HuH-7.5 (cell line): ENCODE data around the gene CNOT2.
"Not testable (repeated sequence)": the region's sequence is repeated elsewhere in the genome, so short reads cannot be mapped to it uniquely, and the experiment has no call there.

ENCODE experiments used
- DNase-seq: peaks from one replicate; pipeline ENCODE4 v3.0.0; 2011; ENCODE audit warnings: low spot score

CNOT2 gene

DNA sequence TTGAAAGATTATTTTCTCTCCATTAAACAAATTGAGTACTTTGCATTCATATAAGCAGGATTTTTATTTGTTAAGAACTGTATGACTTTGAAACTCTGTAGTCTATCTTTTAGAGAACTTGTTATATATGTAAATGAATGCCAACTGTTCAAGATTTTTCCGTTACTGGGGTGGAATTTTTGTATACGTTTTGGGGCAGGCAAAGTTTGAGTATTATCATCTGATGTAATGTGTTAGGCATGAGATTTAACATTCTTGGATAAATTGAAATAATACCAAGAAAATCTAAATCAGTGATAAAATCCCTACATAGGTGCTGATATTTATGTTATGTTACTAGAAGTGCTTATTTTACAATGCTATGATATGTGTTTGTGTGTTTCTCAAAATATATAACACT, 8.4 kb downstream of the CNOT2 start:
- DNase-seq, result no peak

DNA sequence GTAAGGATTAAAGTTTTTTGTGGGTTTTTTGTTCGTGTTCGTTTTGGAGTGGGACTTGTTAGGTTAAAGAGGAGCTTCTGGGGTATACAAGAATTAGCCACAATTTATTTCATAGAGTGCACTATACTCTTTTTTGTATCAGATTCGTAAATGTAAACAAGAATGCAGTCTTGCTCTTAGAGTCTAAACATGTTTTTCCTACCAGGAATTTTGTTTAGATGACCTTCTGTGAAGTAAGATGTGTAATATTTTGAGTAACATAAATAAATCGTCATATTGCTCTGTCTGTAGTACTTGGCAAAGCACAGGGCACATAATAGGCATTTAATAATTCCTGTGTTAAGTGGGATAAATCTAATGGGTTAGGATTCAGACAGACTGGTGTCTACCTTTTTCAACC, 9.6 kb downstream of the CNOT2 start:
- DNase-seq, result no peak

GRCh38 chr12:70254225-70254624, 11.0 kb downstream of the CNOT2 start:
- DNase-seq, result no peak

GRCh38 chr12:70254846-70255245, 11.6 kb downstream of the CNOT2 start:
- DNase-seq, result no peak

- DNase-seq, result no peak
Observed at GRCh38 chr12:70255311-70255710, 12.1 kb downstream of the CNOT2 start.

DNA sequence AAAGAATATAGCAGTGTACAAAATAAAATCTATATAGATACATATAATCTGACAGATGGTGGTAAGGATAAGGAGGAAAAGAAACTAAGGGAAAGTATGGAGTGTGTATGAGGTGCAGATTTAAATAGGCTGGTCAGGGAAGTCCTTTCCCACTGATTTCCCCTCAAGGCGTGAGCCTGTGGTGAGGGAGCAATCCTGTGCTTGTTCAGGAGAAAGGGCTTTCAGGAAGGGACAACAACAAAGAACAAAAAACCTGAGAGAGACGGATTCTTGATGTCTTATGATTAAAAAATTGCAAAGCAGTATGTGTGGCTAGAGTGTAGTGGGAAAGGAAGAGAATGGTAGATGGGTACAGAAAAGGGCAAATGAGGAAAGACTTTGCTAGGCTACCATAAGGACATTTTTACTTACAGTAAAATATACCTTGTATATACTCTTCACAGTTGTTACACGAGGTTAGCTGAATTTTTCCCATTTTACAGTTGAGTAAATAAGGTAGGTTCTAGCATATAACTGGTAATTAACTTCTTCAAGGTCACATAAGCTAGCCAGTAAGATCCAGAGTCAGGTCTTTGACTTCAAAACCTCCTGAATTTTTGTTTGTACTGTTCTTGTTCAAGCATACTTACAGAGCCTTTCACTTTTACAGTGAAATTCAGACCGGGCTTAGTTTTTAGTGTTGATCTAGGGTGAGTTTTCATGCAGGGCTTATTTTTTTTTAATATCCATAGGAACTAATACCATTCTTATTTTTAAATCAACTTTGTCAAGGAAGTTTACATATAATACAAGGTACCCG, 15.6 kb downstream of the CNOT2 start:
- DNase-seq, result no peak

DNA sequence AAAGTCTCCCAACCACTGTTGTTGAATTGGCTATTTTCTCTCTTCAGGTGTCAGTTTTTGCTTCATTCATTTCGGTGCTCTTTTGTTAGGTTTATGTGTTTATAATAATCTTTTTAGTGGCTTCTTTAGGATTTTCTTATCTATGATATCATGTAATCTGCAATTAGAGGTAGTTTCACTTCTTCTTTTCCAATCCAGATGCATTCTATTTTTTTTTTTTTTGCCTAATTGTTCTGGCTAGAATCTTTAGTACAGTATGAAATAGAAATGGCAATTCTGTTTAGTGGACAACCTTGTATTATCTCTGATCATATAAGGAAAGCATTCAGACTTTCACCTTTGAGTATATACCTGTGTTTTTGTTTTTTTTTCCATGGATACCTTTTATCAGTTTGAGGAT, 17.4 kb downstream of the CNOT2 start:
- DNase-seq, result no peak

- no peak for DNase-seq
Observed at GRCh38 chr12:70264067-70264867, 21.0 kb downstream of the CNOT2 start.

- DNase-seq, result no peak
Observed at GRCh38 chr12:70265132-70265531, 21.9 kb downstream of the CNOT2 start.

GRCh38 chr12:70267550-70267949, 24.3 kb downstream of the CNOT2 start:
- no peak for DNase-seq

DNA sequence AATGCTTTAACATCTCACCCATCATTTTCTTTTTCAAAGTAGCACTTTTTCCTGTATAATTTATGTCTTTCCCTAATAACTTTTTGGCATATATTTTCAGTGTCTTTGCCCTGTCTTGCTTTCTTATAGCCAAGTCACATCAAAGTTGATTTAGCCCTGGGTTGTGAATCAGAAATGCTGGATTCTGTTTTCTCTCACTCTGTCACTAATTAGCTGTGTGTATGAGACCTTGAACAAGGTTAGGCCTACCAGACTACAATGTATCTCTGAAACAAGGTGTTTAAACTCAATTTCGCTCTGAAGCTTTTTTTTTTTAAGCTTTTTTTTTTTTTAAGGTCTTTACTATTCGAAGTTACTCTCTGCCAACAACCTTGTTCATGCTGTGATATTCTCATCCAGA, 25.7 kb downstream of the CNOT2 start:
- no peak for DNase-seq

DNA sequence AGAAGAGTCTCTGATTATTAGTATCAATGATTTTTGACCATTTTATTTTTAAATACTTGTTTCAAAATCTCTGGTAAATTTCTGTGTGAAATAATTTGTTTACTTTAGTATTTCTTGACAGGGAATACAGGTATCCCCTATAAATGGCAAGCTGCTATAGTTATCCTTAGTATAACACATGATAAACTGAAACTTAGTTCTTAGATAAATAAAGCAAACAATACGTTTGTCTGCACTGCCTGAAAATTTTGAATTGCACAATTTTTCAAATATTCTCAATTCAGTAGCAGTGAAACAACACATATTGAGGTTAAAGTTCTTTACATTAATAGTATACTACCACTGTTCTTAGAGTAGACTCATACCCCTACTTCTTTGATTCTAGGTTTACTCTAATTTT, 26.9 kb downstream of the CNOT2 start:
- no peak for DNase-seq

GRCh38 chr12:70271025-70271424, 27.8 kb downstream of the CNOT2 start:
- DNase-seq, result no peak

DNA sequence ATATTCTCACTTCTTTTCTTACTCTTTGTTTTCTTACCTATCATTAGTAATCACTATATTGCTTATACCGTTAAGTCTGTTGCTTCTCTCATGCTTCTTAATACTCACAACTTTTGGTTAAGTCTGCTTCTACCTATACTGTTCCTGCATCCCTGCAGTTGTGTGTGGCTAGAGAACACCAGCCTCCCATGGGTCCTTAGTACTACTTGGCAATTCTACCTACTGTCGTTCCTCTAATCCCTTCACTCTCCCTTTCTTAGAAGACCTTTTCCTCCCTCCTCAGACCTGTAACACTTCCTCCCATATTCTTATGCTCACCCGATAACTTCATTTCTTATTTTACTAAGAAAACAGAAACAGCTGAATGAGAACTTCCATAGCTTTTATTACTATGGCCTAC, 29.3 kb downstream of the CNOT2 start:
- DNase-seq, result no peak

GRCh38 chr12:70275045-70275444, 31.8 kb downstream of the CNOT2 start:
- no peak for DNase-seq

GRCh38 chr12:70277973-70278372, 34.7 kb downstream of the CNOT2 start:
- DNase-seq, result no peak

GRCh38 chr12:70278945-70279344, 35.7 kb downstream of the CNOT2 start:
- no peak for DNase-seq

DNA sequence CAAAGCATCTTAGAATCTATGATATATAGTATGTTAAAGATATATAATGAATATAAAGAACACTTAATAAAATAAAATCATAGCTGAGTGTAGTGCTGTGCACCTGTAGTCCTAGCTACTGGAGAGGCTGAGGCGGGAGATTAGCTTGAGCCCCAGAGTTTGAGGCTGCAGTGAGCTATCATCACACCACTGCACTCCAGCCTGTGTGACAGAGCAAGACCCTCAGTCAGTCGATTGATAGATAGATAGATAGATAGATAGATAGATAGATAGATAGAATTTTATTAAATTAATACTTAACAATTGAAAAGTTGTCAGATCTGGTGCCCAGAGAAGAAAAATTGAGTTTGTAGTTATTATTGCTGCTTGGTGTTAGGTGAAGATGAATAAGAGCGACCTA, 40.0 kb downstream of the CNOT2 start:
- no peak for DNase-seq

- no peak for DNase-seq
Observed at GRCh38 chr12:70288817-70289216, 45.6 kb downstream of the CNOT2 start.

DNA sequence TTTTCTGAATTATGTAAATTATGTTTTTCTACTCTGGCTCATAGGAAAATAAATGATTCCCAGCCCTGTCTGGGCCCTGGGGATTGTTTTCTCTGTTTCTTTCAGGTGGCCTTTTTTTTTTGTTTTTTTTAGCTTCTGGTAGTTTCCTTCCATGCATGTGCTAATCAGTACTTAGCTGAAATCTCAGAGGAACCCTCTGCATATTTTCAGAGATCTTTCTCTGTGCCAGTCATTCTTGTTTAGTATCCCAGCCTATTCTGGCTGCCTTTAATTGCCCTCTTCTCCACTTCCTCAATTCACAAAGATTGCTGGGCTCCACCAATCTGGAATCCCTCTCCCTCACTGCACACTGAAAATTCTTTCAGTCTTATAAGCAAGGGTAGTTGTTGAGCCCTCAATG, 46.9 kb downstream of the CNOT2 start:
- DNase-seq, result no peak

GRCh38 chr12:70292017-70292776, 49.0 kb downstream of the CNOT2 start:
- DNase-seq, result no peak

DNA sequence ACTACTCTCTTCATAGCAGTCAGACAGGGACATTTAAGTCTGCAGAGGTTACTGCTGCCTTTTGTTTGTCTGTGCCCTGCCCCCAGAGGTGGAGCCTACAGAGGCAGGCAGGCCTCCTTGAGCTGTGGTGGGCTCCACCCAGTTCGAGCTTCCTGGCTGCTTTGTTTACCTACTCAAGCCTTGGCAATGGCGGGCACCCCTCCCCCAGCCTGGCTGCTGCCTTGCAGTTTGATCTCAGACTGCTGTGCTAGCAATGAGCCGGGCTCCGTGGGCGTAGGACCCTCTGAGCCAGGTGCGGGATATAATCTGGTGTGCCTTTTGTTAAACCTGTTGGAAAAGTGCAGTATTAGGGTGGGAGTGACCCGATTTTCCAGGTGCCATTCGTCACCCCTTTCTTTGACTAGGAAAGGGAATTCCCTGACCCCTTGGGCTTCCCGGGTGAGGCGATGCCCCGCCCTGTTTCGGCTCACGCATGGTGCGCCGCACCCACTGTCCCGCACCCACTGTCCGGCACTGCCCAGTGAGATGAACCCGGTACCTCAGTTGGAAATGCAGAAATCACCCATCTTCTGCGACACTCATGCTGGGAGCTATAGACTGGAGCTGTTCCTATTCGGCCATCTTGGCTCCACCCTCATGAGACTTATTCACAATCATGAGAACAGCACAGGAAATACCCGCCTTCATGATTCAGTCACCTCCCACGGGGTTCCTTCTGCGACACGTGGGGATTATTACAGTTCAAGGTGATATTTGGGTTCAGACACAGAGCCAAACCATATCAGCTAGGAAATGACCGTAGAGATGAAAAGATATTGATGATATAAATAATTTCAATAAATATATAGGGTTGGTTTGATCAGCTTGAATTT, 61.7 kb downstream of the CNOT2 start:
- not testable (repeated sequence) for DNase-seq
